Ovary (tissue), 3 donors: ENCODE measurements around the gene ZBTB24.

Source experiments
- POLR2A ChIP-seq: fragments of 450-650 bp; IDR thresholded peaks from one replicate; pipeline ENCODE4 v1.6.1; 2017; ENCODE audit warnings: antibody characterized with exemption, mild to moderate bottlenecking, moderate library complexity
- TF ChIP-seq, protein P1 (sequence below), 3 donors: fragments of 450-650 bp in 2 of 3; fragments of 200-600 bp in 1 of 3; IDR thresholded peaks; one replicate each; pipeline versions ENCODE4 v1.5.1 to v1.8.0; 2016 to 2022; ENCODE audit warnings: antibody characterized with exemption in 3 of 3, mild to moderate bottlenecking in 1 of 3
- donor health status: DM: no; HTN: no; CAD: no.

GRCh38 chr6:109449064-109449794 is 33.8 kb downstream of the ZBTB24 start:
- TF ChIP-seq, protein P1, sequence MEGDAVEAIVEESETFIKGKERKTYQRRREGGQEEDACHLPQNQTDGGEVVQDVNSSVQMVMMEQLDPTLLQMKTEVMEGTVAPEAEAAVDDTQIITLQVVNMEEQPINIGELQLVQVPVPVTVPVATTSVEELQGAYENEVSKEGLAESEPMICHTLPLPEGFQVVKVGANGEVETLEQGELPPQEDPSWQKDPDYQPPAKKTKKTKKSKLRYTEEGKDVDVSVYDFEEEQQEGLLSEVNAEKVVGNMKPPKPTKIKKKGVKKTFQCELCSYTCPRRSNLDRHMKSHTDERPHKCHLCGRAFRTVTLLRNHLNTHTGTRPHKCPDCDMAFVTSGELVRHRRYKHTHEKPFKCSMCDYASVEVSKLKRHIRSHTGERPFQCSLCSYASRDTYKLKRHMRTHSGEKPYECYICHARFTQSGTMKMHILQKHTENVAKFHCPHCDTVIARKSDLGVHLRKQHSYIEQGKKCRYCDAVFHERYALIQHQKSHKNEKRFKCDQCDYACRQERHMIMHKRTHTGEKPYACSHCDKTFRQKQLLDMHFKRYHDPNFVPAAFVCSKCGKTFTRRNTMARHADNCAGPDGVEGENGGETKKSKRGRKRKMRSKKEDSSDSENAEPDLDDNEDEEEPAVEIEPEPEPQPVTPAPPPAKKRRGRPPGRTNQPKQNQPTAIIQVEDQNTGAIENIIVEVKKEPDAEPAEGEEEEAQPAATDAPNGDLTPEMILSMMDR (IDR thresholded peaks at IDR 0.05) = no peak
- no peak for TF ChIP-seq POLR2A
